HepG2 (cell line): ENCODE data around the gene OTP. TPM values are rescaled to one million over a fixed set of nuclear protein-coding genes. Genes with fewer than 3 reads are reported as not detected.

Experiments
- ARNT2 ChIP-seq: sonication (generic); formaldehyde crosslinking; IDR thresholded peaks from 2 replicates; pipeline ENCODE4 v1.8.0; 2022; ENCODE audit warnings: mild to moderate bottlenecking, low read depth, missing genetic modification reagents, moderate library complexity
- FOXK2 ChIP-seq: fragments of 450-650 bp; IDR thresholded peaks from 2 replicates; pipeline ENCODE4 v1.6.1; 2016
- HIVEP1 ChIP-seq: sonication (generic); formaldehyde crosslinking; IDR thresholded peaks from 2 replicates; pipeline ENCODE4 v1.4.0; 2020; ENCODE audit warnings: mild to moderate bottlenecking, missing genetic modification reagents
- JARID2 ChIP-seq: sonication (generic); formaldehyde crosslinking; IDR thresholded peaks from 2 replicates; pipeline ENCODE4 v1.8.1; 2023; ENCODE audit warnings: missing genetic modification reagents, inconsistent platforms; ENCODE audit not compliant: insufficient replicate concordance
- NCOA2 ChIP-seq: sonication (generic); formaldehyde crosslinking; IDR thresholded peaks from 2 replicates; pipeline ENCODE4 v1.8.0; 2022; ENCODE audit warnings: inconsistent platforms
- PHF20 ChIP-seq: sonication (generic); formaldehyde crosslinking; IDR thresholded peaks from 2 replicates; pipeline ENCODE4 v1.5.0; 2020; ENCODE audit warnings: mild to moderate bottlenecking, missing genetic modification reagents
- PLRG1 ChIP-seq: fragments of 450-650 bp; conservative IDR thresholded peaks from 2 replicates; pipeline ENCODE4 v1.6.1; 2016
- TBX3 ChIP-seq: fragments of 450-650 bp; IDR thresholded peaks from 2 replicates; pipeline ENCODE4 v1.6.1; 2017; ENCODE audit warnings: antibody characterized with exemption, mild to moderate bottlenecking, inconsistent platforms, borderline replicate concordance
- TCF7L2 ChIP-seq: IDR thresholded peaks from 2 replicates; pipeline ENCODE4 v1.6.1; 2011; ENCODE audit warnings: mild to moderate bottlenecking, low read depth, low read length, moderate library complexity
- THAP7 ChIP-seq: sonication (generic); formaldehyde crosslinking; IDR thresholded peaks from 2 replicates; pipeline ENCODE4 v1.8.1; 2023; ENCODE audit warnings: mild to moderate bottlenecking, missing genetic modification reagents
- WIZ ChIP-seq: sonication (generic); formaldehyde crosslinking; IDR thresholded peaks from 2 replicates; pipeline ENCODE4 v1.5.1; 2020; ENCODE audit warnings: mild to moderate bottlenecking, missing genetic modification reagents
- ZNF24 ChIP-seq: fragments of 450-650 bp; IDR thresholded peaks from 2 replicates; pipeline ENCODE4 v1.6.1; 2017; ENCODE audit warnings: antibody characterized with exemption, mild to moderate bottlenecking
- ZNF790 ChIP-seq: sonication (generic); formaldehyde crosslinking; IDR thresholded peaks from 2 replicates; pipeline ENCODE4 v1.8.0; 2022; ENCODE audit warnings: missing genetic modification reagents, mild to moderate bottlenecking, borderline replicate concordance
- ZNF879 ChIP-seq: sonication (generic); formaldehyde crosslinking; IDR thresholded peaks from 2 replicates; pipeline ENCODE4 v1.8.1; 2023; ENCODE audit warnings: missing genetic modification reagents
- polyA plus RNA-seq, 8 experiments: library from polyadenylated mRNA; depleted of rRNA in 3 of 8; stranded (reverse) in 7 of 8; unstranded in 1 of 8; fragments of >200 nt; fragmentation: Illumina TruSeq in 4 of 8; extraction: Trizol in 4 of 8; gene quantifications; 2 replicates each; pipeline versions ENCODE4 v1.2.1 to v1.2.3, GENCODE V29; 2011 to 2016; ENCODE audit warnings: low read depth in 4 of 8, missing spikeins in 1 of 8, mixed read lengths in 1 of 8; ENCODE audit not compliant: insufficient read depth in 1 of 8
- total RNA-seq, 5 experiments: library from RNA; depleted of rRNA; stranded (reverse); fragments of >200 nt; fragmentation: Illumina TruSeq; extraction: Trizol; gene quantifications; 2 replicates each; pipeline ENCODE4 v1.2.3, GENCODE V29; 2016; ENCODE audit warnings: low read depth in 1 of 5
- TF ChIP-seq, protein P1 (sequence below): sonication (generic); formaldehyde crosslinking; IDR thresholded peaks from 2 replicates; pipeline ENCODE4 v1.8.0; 2022; ENCODE audit warnings: missing genetic modification reagents, mild to moderate bottlenecking, borderline replicate concordance
- TF ChIP-seq, protein P2 (sequence below): IDR thresholded peaks from 2 replicates; pipeline ENCODE4 v1.6.1; 2012; ENCODE audit warnings: low read depth, low read length, improper control_type of control experiment
- TF ChIP-seq, protein P3 (sequence below), 2 experiments: sonication (generic) in 1 of 2; formaldehyde crosslinking in 1 of 2; IDR thresholded peaks; 2 replicates each; pipeline versions ENCODE4 v1.6.1 to v1.9.0; 2014 to 2022; ENCODE audit warnings: antibody characterized with exemption in 1 of 2, borderline replicate concordance in 1 of 2, inconsistent platforms in 1 of 2, low read depth in 1 of 2, missing genetic modification reagents in 1 of 2
- TF ChIP-seq, protein P4 (sequence below): fragments of 450-650 bp; IDR thresholded peaks from 2 replicates; pipeline ENCODE4 v1.6.1; 2017; ENCODE audit warnings: mild to moderate bottlenecking

Gene OTP
- total and polyA plus RNA-seq, 2 of the 13 experiments (the other 11 are each of a cell fraction or from before 2014, with no cell fraction given) = not detected

DNA sequence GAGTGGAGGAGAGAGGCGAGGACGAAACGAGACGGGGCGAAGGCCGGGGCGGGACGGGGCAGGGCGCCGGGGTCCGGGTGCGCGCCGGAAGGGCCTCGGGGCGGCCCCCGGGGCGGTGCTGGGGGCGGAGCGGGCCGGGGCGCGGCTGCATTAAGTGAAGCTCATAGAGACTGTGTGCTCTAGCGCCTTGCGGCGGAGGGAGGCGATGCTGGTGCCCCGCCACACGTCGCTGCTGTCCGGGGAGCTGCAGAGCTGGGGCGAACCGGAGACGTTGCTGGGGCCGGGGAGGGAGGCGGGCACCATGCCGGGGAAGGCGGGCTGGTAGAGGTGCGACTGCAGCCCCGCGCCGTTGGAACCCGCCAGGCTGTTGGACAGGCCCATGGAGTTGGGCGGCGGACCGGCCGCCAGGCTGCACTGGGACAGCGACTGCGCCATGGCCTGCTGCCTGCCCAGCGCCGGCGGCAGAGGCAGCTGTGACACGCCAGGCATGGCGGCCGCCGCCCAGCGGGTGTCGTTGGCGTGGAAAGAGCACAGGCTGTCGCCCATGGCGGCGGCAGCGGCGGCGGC is 8.3 kb downstream of the OTP start (continued):
- TF ChIP-seq FOXK2 (no peak), JARID2 (CRISPR knock-in tag) (peak; percentile 44), ZNF24 (no peak), ZNF790 (CRISPR knock-in tag) (no peak), TCF7L2 (no peak), ARNT2 (no peak; the same call in 1 of the 2 replicates), NCOA2 (CRISPR knock-in tag) (no peak), WIZ (CRISPR knock-in tag) (no peak), ZNF879 (no peak), PLRG1 (no peak), TBX3 (no peak), HIVEP1 (CRISPR knock-in tag) (no peak), PHF20 (CRISPR knock-in tag) (no peak), THAP7 (CRISPR knock-in tag) (peak; percentile 48; the same call in 1 of the 2 replicates)
- TF ChIP-seq, protein P1, sequence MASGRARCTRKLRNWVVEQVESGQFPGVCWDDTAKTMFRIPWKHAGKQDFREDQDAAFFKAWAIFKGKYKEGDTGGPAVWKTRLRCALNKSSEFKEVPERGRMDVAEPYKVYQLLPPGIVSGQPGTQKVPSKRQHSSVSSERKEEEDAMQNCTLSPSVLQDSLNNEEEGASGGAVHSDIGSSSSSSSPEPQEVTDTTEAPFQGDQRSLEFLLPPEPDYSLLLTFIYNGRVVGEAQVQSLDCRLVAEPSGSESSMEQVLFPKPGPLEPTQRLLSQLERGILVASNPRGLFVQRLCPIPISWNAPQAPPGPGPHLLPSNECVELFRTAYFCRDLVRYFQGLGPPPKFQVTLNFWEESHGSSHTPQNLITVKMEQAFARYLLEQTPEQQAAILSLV (CRISPR knock-in tag) = no peak
- TF ChIP-seq, protein P2, sequence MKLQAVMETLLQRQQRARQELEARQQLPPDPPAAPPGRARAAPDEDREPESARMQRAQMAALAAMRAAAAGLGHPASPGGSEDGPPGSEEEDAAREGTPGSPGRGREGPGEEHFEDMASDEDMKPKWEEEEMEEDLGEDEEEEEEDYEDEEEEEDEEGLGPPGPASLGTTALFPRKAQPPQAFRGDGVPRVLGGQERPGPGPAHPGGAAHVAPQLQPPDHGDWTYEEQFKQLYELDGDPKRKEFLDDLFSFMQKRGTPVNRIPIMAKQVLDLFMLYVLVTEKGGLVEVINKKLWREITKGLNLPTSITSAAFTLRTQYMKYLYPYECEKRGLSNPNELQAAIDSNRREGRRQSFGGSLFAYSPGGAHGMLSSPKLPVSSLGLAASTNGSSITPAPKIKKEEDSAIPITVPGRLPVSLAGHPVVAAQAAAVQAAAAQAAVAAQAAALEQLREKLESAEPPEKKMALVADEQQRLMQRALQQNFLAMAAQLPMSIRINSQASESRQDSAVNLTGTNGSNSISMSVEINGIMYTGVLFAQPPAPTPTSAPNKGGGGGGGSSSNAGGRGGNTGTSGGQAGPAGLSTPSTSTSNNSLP = no peak
- TF ChIP-seq, protein P3, sequence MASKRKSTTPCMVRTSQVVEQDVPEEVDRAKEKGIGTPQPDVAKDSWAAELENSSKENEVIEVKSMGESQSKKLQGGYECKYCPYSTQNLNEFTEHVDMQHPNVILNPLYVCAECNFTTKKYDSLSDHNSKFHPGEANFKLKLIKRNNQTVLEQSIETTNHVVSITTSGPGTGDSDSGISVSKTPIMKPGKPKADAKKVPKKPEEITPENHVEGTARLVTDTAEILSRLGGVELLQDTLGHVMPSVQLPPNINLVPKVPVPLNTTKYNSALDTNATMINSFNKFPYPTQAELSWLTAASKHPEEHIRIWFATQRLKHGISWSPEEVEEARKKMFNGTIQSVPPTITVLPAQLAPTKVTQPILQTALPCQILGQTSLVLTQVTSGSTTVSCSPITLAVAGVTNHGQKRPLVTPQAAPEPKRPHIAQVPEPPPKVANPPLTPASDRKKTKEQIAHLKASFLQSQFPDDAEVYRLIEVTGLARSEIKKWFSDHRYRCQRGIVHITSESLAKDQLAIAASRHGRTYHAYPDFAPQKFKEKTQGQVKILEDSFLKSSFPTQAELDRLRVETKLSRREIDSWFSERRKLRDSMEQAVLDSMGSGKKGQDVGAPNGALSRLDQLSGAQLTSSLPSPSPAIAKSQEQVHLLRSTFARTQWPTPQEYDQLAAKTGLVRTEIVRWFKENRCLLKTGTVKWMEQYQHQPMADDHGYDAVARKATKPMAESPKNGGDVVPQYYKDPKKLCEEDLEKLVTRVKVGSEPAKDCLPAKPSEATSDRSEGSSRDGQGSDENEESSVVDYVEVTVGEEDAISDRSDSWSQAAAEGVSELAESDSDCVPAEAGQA (IDR thresholded peaks at IDR 0.05; ENCODE audit: low read depth) = no peak
- TF ChIP-seq, protein P3 (CRISPR knock-in tag; IDR thresholded peaks at IDR 0.05; ENCODE audit: borderline replicate concordance) = no peak
- TF ChIP-seq, protein P4, sequence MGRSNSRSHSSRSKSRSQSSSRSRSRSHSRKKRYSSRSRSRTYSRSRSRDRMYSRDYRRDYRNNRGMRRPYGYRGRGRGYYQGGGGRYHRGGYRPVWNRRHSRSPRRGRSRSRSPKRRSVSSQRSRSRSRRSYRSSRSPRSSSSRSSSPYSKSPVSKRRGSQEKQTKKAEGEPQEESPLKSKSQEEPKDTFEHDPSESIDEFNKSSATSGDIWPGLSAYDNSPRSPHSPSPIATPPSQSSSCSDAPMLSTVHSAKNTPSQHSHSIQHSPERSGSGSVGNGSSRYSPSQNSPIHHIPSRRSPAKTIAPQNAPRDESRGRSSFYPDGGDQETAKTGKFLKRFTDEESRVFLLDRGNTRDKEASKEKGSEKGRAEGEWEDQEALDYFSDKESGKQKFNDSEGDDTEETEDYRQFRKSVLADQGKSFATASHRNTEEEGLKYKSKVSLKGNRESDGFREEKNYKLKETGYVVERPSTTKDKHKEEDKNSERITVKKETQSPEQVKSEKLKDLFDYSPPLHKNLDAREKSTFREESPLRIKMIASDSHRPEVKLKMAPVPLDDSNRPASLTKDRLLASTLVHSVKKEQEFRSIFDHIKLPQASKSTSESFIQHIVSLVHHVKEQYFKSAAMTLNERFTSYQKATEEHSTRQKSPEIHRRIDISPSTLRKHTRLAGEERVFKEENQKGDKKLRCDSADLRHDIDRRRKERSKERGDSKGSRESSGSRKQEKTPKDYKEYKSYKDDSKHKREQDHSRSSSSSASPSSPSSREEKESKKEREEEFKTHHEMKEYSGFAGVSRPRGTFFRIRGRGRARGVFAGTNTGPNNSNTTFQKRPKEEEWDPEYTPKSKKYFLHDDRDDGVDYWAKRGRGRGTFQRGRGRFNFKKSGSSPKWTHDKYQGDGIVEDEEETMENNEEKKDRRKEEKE = no peak
